NCI-H2107 (cell line): ENCODE data around the gene GRM4.

ENCODE experiments used
- DNase-seq: peaks from one replicate; lab custom pipeline; 2025; lab: John Stamatoyannopoulos, UW

The GRM4 gene

DNA sequence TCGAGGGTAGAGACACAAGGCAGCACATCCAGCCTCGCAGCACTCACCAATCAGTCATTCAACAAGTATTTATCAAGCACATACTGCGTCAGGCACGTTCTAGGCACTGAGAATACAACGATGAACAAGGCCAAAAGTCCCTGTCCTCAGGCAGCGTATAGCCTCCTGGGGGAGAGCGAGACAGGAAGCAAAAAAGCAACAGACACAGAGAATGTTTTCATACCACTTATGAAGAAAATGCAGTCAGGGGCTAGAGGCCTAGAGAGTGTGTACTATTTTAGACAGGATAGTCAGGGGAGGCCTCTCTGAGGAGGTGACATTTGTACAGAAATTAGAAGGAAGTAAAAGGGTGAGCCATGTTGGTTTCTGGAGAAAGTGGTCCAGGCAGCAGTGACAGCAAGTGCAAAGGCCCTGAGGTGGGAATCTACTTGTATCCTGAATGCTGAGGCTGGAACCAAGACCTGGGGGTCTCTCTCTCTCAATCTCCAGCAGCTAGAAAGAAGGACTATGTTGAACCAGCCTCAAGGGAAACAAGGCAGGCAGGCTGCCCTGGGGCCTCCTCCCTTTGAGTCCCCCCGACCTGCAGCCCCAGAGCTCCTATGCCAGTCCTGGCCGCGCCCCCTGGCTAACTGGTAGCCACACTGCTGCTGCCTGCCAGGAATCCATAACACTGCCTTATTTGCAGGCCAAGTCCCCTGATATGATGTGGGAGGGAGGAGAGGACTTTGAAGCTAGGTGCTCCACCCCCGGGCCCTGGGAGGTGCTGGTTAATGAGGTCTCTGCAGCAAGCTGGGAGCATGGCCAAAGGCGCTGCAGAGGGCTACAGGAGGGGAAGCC is 151.2 kb downstream of the GRM4 start:
- DNase-seq: no peak

DNA sequence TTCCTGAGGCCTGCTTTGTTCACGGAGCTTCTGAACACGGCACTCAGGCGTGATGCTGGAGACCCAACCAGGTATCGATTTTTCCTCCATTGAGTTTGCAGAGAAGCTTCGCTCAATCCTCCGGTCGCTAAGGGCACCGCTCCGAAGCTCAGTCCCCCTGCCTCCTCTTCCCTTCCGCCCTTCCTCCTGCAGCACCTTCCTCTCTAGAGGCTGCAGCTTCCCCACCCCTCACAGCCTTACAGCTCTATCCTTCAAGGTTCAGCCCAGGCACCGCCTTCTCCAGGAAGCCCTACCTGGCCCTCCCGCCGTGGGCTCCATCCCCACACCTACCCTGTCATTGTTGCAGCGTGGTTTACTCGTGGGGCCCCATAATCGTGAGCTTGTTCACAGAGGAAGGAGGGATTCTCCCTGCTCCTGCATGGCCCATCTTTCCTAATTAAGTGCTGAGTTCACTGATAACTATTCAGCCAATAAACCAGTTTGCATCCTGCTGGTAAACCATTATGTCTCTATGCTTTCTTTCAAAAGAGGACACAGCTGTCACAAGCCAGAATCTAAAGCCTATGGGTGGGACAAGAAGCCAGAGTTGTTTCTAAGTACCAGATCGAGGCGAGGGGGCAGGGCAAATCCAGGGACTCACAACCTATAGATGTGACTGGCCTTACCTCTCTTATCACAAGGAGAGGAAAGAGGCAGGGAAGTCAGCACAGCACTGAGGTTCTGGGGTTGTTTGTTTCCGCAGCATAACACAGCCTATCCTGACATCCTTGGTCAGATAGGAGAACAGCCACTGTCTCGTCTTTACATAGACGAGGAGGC is 152.0 kb downstream of the GRM4 start:
- no peak for DNase-seq

- DNase-seq: no peak
Observed at GRCh38 chr6:33993091-33993490, 152.8 kb downstream of the GRM4 start.

GRCh38 chr6:33992191-33992590 is 153.7 kb downstream of the GRM4 start:
- DNase-seq: no peak

- DNase-seq: no peak
Observed at GRCh38 chr6:33991610-33992009, 154.3 kb downstream of the GRM4 start.

GRCh38 chr6:33990061-33990541 is 155.8 kb downstream of the GRM4 start:
- DNase-seq: no peak

- DNase-seq: no peak
Observed at GRCh38 chr6:33989016-33989854, 156.7 kb downstream of the GRM4 start.

- DNase-seq: peak; percentile 18
Observed at GRCh38 chr6:33988121-33989015, 157.5 kb downstream of the GRM4 start.

DNA sequence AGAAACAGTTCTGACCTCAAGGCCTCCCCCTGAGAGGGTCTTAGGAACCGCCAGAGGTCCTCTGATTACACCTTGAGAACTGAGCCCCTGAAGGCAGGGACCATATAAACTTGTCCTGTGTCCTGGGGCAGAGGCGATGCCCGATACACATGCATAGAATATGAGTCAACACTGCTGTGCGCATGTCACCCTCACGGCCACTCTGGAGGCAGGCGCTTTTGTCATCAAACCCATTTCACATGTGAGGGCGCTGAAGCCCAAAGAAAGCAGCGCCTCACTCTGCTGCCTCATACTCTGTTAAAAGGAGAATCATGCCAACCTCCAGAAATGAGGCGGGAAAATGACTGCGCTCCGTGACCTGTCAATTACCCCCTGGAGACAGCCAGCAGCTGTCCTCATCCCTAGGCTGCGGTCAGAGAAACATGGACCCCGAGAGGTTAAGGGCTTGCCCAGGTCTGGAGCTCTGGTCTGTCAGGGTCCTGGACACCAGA is 158.3 kb downstream of the GRM4 start:
- peak; percentile 15 for DNase-seq

GRCh38 chr6:33985947-33986346 is 159.9 kb downstream of the GRM4 start:
- DNase-seq: no peak

GRCh38 chr6:33985313-33985751 is 160.6 kb downstream of the GRM4 start:
- DNase-seq: no peak

- no peak for DNase-seq
Observed at GRCh38 chr6:33984466-33985312, 161.2 kb downstream of the GRM4 start.

DNA sequence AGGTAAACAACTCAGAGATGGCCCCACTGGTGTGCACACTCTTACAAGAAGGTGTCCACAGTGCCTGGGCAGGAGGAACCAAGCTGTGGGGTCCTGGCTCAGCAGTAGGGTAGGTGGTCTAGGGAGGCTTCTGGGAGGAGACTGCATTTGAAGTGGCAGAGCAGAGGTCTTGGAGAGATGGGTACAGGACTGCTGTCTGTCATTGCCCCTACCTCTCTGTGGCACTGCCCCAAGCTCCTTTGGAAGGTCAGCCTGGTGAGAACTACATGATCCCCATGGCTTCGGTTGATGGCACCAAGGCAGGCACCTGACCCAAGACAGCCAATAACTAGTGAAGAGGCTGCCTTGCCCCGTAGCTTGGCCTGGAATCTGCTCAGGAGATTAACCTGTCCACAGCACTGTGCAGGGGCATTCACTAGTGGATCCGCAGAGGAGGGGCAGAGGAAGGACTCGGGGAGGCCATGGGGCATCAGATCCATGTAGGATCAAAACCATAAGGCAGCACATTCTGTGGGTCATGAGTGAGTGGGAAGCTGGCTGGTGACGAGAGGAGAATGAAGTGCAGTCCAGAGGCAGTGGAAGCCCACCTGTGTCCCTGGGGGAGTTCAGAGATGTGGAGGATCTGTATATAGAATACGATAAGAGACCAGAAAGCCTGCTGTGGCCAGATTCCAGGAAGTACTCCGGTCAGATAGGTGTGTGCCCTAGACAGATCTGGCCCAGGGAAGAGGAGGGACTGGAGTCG is 162.0 kb downstream of the GRM4 start:
- no peak for DNase-seq

- no peak for DNase-seq
Observed at GRCh38 chr6:33983109-33983716, 162.7 kb downstream of the GRM4 start.

- no peak for DNase-seq
Observed at GRCh38 chr6:33981861-33982260, 164.0 kb downstream of the GRM4 start.

DNA sequence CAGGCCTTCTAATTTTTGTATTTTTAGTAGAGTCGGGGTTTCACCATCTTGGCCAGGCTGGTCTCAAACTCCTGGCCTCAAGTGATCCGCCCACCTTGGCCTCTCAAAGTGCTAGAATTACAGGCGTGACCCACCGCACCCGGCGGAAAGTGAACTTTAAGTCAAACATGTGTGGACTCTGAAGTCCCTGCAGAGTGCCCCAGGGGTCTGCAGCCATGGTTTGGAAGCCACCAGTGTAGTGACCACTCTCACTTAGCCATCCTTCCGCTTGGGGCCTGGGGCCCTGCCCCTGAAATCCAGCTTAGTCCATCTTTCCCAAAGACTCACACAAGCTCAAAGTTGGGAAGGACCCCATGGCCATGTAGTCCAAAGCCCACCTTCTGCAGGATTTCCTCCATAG is 164.5 kb downstream of the GRM4 start:
- DNase-seq: no peak

GRCh38 chr6:33980176-33981175 is 165.4 kb downstream of the GRM4 start:
- no peak for DNase-seq
